LNCAP (cell line): Measurements from ENCODE around the gene KAT6B.

Experiments
- TF ChIP-seq, protein P1 (sequence below): fragments of 450-650 bp; IDR thresholded peaks from 2 replicates; pipeline ENCODE4 v1.5.1; 2017; ENCODE audit warnings: mild to moderate bottlenecking

KAT6B gene

DNA sequence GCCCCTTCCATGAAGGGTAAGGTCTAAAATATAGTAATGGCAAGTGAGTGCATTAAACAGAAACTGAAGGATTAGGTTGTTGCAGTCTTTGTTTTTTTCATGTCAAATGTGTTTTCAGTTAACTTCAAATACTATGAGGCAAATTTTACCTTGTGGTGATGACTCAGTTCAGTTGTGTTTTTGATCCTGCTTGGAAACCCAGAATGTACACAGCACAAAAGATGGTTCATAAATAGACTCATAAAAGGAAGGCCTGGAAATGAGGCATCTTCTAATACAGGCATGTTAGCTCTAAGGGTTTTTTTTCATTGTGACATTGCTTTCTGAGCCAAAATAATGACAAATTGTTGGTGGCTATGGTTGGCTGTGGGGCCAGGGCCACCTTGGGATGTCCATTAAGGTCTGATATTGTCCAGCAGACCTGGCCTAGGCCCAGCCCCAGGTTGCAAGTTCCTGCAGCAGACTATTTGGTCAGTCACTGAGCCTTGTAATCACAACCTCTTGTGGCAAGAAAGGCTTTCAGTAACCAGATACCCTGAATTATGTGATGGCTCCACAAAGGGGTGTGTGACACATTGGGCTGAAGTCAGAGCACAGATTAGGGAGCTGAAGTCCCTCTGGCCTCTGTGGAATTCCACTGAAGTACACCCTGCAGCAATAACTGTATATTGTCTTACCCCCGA, 216.0 kb downstream of the KAT6B start:
- TF ChIP-seq, protein P1, sequence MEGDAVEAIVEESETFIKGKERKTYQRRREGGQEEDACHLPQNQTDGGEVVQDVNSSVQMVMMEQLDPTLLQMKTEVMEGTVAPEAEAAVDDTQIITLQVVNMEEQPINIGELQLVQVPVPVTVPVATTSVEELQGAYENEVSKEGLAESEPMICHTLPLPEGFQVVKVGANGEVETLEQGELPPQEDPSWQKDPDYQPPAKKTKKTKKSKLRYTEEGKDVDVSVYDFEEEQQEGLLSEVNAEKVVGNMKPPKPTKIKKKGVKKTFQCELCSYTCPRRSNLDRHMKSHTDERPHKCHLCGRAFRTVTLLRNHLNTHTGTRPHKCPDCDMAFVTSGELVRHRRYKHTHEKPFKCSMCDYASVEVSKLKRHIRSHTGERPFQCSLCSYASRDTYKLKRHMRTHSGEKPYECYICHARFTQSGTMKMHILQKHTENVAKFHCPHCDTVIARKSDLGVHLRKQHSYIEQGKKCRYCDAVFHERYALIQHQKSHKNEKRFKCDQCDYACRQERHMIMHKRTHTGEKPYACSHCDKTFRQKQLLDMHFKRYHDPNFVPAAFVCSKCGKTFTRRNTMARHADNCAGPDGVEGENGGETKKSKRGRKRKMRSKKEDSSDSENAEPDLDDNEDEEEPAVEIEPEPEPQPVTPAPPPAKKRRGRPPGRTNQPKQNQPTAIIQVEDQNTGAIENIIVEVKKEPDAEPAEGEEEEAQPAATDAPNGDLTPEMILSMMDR, result no peak

DNA sequence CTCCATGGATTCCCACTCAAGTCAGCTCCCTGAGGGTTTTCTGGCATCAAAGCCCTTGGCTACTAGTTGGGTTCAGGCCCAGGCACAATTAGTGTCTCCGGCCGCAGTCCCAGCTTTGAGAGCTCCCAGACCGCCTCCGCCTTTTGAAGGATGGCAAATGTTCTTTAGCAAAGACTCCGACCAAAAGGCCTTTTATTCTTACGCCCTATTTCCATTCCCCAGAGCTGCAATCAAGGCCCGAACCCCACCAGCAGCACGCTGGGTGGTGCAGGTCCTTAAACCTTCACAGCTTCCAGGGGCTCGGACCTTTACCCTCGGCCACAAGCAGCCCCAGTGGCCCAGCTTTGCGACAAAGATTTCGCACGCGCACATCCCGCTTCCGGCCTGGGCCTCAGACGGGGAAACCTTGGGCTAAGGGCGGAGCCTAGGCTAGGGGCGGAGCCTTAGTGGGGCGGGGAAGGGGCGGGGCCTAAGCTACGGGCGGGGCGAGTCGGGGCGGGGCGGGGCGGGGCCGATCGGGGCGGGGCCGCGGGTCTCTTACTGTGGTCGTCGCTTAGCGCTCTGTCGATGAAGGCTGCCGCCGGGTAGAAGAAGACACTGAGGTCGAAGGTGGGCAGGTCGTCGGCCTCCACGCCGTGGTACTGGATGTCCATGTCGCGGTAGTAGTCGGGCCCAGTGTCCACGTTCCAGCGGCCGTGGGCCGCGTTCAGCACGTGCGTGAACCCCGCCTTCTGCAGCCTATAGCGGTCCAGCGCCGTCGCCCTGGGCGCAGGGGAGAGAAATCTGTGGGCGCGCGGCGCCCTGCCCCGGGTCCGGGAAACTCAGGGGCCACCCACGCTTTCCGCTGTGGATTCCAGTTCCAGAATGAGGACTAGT, 217.1 kb downstream of the KAT6B start:
- TF ChIP-seq, protein P1, result no peak

DNA sequence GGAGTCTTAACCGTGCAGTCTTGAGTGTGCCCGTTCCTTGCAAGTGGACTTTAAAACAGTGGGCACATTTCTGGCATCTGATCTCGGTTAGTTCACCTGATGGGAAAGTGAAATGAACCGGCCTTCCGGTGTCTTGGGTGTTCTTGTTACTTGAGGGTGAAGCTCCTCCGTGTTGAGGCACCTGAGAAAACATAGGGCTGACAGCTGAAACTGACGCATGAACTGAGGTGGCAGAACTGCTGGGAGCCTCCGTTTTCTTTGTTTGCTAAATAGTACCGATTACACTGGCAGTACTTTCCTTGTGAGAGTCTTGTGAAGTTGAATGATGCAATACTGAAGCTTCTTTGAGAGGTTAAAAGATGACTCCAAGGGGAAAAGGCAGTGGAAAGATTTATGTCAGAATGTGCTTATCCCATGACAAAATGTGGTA, 222.3 kb downstream of the KAT6B start:
- TF ChIP-seq, protein P1, result no peak

GRCh38 chr10:75049316-75050148, 223.1 kb downstream of the KAT6B start:
- TF ChIP-seq, protein P1, result no peak

DNA sequence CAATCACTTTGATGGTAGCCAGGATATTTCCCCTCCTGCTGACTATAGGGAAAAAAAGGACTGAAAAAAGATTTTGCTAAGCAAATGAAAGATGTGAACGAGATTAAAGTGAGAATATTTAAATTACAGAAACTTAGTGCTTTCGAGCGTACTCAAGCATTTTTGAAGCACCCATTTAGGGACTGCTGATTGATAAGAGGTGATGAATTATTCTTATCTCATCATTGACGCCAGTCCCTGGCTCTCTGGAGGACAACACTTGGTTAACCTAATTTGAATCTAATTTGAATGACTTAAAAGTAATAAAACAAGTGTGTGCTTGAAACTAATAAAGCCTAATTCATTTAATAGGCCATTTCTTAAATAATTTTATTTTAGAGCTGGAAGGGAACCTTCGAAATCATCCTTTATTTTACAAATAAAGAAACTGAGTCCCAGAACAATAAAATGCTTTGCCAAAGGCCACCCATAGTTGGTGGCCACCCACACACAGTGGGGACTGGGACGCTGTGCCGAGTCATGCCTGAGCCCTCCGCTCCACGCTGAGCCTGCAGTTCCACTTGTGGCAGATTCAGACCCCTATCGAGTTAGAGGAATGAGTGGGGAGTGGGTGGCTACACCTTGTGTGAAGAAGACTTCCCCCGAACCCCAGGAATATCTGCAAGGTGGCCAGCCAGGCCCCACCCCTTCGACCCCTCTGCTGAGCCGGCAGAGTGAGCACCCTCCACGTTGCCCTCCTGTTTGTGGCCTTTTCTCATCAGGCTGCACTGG, 223.9 kb downstream of the KAT6B start:
- TF ChIP-seq, protein P1, result no peak

GRCh38 chr10:75051308-75051707, 224.9 kb downstream of the KAT6B start:
- TF ChIP-seq, protein P1, result no peak

GRCh38 chr10:75057680-75058079, 231.3 kb downstream of the KAT6B start:
- TF ChIP-seq, protein P1, result no peak
